Tongue (tissue), 2 donors: ENCODE results near the gene DDA1. TPM values are rescaled to one million over a fixed set of nuclear protein-coding genes. Genes with fewer than 3 reads are reported as not detected.
"Not testable (repeated sequence)": the region's sequence is repeated elsewhere in the genome, so short reads cannot be mapped to it uniquely, and the experiment has no call there.

Experiments
- DNase-seq: peaks from one replicate; pipeline ENCODE4 v3.0.0-alpha.2; 2015
- total RNA-seq: library from RNA; depleted of rRNA; stranded (reverse); fragments of >200 nt; gene quantifications from one replicate; pipeline ENCODE4 v1.2.3, GENCODE V29; 2014

The DDA1 gene
- total RNA-seq, 1 donor from 2014 or later, result 7.6 TPM

GRCh38 chr19:17289489-17289888, 19.9 kb upstream of the DDA1 start:
- peak; percentile 59 for DNase-seq

- DNase-seq, result peak; percentile 87
Observed at GRCh38 chr19:17292301-17293074, 16.9 kb upstream of the DDA1 start.

GRCh38 chr19:17293605-17294004, 15.8 kb upstream of the DDA1 start:
- DNase-seq, result no peak

- DNase-seq, result no peak
Observed at GRCh38 chr19:17294051-17294891, 15.1 kb upstream of the DDA1 start.

GRCh38 chr19:17295551-17295950, 13.8 kb upstream of the DDA1 start:
- not testable (repeated sequence) for DNase-seq

- no peak for DNase-seq
Observed at GRCh38 chr19:17296273-17296672, 13.1 kb upstream of the DDA1 start.

- no peak for DNase-seq
Observed at GRCh38 chr19:17296976-17297375, 12.4 kb upstream of the DDA1 start.

- no peak for DNase-seq
Observed at GRCh38 chr19:17300992-17301619, 8.3 kb upstream of the DDA1 start.

- DNase-seq, result no peak
Observed at GRCh38 chr19:17302391-17303166, 6.8 kb upstream of the DDA1 start.

GRCh38 chr19:17303167-17303939, 6.0 kb upstream of the DDA1 start, which contains the start of gene ABHD8:
Gene ABHD8, minus strand, starts transcription at chr19:17303425. Its CDS starts 1,809 bp downstream, at chr19:17301616.
- peak; percentile 98 for DNase-seq

- no peak for DNase-seq
Observed at GRCh38 chr19:17303940-17304267, 5.5 kb upstream of the DDA1 start.

- no peak for DNase-seq
Observed at GRCh38 chr19:17304386-17305215, 4.8 kb upstream of the DDA1 start.

- DNase-seq, result no peak
Observed at GRCh38 chr19:17305216-17305516, 4.2 kb upstream of the DDA1 start.

- DNase-seq, result peak; percentile 99
Observed at GRCh38 chr19:17305517-17306284, 3.7 kb upstream of the DDA1 start, which contains the start of gene MRPL34. Gene MRPL34, plus strand, starts transcription at chr19:17305872. Its CDS starts 21 bp downstream, at chr19:17305893.

- no peak for DNase-seq
Observed at GRCh38 chr19:17306285-17306714, 3.1 kb upstream of the DDA1 start.

- DNase-seq, result no peak
Observed at GRCh38 chr19:17307876-17308377, 1.4 kb upstream of the DDA1 start.

GRCh38 chr19:17309965-17310461, 650 bp downstream of the DDA1 start:
- no peak for DNase-seq

GRCh38 chr19:17311455-17312188, 2.3 kb downstream of the DDA1 start:
- DNase-seq, result no peak
